ENCODE data around the gene ANO7.

The ANO7 gene

DNA sequence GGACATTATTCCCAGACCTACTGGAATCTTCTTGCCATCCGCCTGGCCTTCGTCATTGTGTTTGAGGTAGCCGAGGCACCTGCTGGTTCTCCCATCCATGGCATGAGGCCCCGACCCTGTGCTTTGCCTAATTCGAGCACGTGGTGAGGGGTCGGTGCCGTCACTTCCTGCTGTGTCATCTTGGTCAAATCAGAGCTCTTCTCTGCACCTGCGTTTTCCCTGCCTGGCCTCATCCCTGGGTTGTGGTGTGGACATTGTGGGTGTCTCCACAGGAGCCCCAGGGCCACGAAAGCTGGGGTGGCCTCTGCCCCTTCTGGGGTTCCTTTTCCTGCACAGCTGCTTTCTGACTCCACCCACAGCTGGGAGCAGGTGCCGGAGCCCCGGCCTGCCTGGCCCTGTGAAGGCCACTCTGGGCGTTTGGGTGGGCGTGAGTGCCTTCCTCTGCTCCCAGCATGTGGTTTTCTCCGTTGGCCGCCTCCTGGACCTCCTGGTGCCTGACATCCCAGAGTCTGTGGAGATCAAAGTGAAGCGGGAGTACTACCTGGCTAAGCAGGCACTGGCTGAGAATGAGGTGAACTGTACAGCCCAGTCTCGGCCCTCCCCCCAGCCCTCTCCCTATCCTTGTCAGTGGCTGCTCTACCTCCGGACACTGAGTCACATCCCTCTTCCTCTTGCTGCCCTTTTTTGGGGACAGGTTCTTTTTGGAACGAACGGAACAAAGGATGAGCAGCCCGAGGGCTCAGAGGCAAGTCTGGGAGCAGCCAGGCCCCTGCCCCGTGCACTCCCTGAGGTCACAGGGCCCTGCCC lies 34.9 kb downstream of the ANO7 start:
- DNase-seq: no peak
- in situ Hi-C loops (cut with MboI; ENCODE audit: low pct_unique_long_range_greater_than_20kb, low sequenced_read_pairs): no loop called here

DNA sequence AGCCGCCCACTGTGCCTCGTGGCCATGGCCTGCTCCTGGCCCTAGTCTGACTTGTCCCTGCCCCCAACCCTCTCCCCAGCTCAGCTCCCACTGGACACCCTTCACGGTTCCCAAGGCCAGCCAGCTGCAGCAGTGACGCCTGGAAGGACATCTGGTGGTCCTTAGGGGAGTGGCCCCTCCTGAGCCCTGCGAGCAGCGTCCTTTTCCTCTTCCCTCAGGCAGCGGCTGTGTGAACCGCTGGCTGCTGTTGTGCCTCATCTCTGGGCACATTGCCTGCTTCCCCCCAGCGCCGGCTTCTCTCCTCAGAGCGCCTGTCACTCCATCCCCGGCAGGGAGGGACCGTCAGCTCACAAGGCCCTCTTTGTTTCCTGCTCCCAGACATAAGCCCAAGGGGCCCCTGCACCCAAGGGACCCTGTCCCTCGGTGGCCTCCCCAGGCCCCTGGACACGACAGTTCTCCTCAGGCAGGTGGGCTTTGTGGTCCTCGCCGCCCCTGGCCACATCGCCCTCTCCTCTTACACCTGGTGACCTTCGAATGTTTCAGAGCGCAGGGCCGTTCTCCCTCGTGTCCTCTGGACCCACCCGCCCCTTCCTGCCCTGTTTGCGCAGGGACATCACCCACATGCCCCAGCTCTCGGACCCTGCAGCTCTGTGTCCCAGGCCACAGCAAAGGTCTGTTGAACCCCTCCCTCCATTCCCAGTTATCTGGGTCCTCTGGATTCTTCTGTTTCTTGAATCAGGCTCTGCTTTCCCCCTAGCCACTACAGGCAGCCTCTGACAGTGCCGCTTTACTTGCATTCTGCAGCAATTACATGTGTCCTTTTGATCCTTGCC lies 35.8 kb downstream of the ANO7 start:
- DNase-seq: no peak
- in situ Hi-C loops (cut with MboI; ENCODE audit: low pct_unique_long_range_greater_than_20kb, low sequenced_read_pairs): no loop called here

DNA sequence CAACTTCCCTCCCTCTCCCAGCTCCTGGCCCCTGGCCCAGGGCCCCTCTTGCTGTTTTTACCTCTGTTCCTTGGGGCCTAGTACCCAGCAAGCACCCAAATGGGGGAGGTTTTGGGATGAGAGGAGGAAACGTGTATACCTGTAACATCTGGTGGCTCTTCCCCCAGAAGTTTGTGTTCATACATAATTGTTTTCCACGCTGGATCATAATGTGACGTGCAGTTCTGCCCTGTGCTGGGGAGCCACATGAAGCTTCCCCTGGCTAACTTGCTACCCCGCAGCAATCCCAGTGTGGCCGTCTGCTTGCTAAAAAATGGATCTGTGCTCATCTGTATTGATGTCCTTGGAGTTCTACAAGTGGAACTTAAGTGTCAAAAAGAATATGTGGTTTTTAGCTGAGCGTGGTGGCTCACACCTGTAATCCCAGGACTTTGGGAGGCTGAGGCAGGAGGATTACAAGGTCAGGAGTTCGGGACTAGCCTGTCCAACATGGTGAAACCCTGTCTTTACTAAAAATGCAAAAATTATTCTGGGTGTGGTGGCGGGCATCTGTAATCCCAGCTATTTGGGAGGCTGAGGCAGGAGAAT lies 36.5 kb downstream of the ANO7 start:
- in situ Hi-C loops (cut with MboI; ENCODE audit: low pct_unique_long_range_greater_than_20kb, low sequenced_read_pairs): no loop called here
- DNase-seq: no peak

DNA sequence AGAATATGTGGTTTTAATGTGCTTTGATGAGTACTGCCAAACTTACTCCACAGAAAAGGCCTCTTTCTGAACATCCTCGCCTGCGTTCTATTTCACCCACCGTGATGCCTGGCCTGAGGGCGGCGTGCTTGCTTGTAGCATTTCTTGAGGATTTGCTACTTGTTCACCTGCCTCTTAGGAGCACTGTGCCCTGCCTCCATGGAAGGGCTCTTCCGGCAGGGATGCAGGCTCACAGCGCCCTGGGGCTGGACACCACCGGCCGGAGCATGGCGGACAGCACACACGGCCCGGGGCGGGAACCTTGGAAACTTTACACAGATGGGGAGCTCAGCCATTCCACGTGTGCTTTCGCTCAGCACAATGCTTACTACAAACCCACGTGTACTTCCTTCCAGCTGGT lies 37.1 kb downstream of the ANO7 start:
- in situ Hi-C loops (cut with MboI; ENCODE audit: low pct_unique_long_range_greater_than_20kb, low sequenced_read_pairs): no loop called here
- no peak for DNase-seq

DNA sequence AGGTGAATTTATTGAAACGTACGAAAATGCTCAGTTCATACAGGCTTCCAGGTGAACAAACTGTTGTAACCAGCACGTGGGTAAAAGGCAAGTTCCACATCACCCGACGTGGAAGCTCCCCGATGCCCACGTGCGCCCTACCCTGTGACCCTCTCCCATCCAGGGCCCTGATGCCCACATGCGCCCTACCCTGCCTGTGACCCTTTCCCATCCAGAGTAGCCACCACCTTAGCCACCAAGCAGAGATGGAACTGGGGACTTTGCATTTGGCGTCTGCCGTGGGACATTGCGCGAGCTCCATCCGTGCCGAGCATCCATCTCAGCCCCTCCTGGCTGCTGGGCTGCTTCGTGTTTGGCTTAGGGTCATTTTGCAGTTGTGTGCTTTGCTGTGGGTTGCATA lies 37.5 kb downstream of the ANO7 start:
- DNase-seq: no peak
- in situ Hi-C loops (cut with MboI; ENCODE audit: low pct_unique_long_range_greater_than_20kb, low sequenced_read_pairs): no loop called here

DNA sequence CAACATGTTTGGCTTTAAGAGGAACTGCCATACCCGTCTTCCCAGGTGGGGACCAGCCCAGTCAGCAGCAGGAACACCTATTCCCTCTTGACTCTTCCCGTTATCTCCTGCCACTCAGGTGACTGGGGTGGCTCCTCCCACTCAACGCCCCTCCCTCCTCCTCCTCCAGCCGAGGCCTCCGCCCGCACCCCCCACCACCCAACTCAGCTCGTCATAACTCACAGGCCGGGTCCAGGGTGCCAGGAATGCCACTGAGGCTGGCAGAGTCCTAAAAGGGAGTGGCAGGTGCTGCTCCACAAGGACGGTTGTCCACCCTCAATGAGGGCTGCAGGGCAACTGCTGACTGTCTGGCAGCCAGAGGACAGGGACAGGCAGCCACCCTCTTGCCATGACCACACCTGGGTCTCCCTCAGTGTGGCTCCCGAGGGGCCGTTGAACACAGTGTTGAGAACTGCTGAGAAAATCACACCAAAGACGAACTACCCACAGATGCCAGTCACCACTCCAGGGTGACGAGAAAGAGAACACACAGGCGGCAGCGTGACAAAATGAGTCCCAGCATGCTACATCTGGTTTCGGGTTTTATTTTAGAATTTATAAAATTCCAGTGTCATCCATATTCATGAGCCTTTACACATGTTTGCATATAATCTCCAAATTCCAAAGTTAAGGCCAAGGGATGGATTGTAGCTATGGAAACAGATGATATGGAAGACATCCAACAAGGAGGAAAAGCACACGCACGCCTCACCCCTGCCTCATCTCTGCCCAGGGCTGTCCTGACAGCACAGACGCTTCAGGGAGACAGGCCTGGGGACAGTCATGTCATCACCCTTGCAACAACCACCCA lies 38.5 kb downstream of the ANO7 start:
- no peak for DNase-seq
- in situ Hi-C loops (cut with MboI; ENCODE audit: low pct_unique_long_range_greater_than_20kb, low sequenced_read_pairs): no loop called here

DNA sequence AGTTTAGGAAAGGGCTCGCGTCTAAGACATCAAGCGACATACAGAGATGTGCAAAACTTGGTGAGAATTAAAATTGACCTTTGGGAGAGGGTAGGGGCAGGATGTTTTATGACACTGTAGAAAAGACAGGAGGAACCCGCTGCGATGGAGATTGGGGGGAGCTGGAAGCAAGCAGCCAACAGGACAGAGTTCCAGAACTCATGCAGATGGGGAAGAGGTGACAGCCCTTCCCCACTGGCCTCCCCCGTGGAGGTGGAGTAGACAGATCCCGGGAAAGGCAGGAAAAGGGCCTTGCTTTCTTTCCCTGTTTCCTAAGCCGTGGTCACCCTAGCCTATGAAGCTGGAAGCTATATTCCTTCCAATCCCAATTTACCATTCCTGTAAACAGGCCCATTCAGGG lies 39.1 kb downstream of the ANO7 start:
- no peak for DNase-seq
- in situ Hi-C loops (cut with MboI; ENCODE audit: low pct_unique_long_range_greater_than_20kb, low sequenced_read_pairs): no loop called here

DNA sequence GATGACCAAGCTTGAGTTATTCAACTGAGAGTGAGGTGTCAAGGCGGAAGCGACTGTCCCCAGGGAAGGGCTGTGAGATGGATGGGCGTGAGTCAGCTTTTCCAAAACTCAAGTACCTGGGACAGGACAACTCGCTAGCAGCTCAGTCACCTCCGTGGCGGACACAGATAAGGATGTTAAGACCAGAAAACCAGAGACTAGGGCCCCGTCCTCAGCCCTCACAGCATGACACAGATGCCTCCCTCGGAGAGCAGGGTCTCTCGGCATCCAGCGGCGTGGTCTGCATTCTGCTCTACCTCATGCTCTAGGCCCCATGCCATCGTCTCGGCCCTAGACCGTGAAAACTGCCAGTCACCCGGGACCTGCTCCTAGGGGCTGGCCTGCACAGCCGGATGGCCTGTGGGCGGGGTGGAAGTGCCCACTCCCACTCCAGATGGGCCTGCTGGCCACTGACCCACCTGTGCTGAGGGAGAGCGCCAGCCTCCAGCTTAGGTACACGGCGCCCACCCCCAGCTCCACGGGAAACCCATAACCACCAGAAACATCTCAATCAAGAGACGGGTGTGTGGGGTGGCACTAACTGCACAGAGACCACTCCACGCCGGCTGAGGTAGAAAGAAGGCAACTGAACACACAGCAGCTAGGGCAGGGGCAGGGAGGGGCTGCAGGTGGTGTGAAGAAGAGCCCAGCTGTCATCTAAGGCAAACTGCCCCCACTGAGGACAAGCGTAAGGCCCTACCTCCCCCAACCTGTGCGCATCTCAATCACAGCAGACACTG lies 39.8 kb downstream of the ANO7 start:
- DNase-seq: no peak
- in situ Hi-C loops (cut with MboI; ENCODE audit: low pct_unique_long_range_greater_than_20kb, low sequenced_read_pairs): no loop called here

DNA sequence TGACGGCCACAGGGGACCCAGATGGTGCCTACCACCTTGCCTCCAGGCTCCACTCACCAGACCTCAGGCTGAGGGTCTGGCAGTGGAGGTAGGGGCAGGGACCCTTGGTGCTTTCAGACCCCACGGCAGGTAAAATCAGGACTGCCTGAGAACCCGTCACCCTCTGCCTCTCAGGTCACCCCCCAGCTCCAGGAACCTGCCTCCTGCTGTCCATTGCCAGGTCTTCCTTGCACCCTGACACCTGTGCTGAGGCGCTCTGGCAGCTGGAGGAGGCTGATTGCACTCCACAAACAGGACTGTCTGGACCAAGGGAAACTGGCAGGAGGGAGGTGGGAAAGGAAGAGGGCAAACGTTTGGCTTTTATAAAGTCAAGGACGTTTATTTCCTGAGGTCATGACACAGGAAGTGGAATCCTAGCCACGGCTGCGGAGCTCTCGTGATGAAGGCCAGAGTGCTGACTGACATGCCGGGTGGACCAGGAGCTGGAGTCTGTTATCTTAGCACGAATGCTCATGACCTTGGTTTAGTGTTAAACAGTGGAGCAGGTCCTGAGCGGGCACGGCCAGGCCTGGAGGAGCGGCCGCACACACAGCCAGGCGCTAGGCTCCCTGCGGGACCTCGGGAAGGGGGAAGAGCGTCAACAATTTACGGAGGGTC lies 40.5 kb downstream of the ANO7 start:
- no peak for DNase-seq
- in situ Hi-C loops (cut with MboI; ENCODE audit: low pct_unique_long_range_greater_than_20kb, low sequenced_read_pairs): no loop called here

DNA sequence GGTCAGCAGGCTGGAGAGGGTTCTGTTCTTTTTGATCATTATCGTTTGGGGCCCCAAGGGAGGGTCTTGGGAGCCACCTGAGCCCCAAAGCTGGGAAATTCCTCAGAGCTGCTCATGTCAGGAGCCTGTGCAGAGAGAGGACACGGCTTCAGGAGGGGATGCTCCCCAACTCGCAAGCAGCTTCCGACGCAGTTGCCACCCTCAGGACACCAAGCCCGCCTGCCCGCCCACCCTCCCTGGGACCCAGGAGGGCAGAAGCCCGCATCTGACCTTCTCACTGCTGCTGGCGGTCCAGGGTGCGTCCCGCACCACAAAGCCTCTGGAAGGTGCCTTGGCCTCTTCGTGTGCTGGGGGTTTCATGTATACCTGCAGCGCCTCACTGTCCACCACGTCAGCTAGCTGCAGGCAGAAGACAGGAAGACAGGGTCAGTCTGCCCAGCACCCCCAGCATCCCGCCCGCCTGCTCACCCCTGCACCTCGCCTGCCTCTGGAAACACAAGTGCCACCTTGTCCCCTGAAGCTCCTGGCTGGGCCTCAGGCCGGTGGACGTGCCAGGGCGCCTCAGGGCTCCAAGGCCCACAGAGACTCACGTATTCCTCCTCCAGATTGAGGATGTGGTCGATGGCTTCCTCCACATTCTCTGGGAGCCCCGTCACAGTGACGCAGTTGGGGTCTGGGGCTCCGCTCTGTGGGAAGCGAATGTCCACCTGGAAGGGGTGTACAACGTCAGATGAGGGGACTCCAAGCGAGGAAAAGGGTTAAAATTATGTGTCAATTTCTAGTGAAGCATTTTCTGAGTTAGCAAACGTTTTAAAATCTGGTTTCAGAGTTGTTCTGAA lies 41.3 kb downstream of the ANO7 start:
- no peak for DNase-seq
- in situ Hi-C loops (cut with MboI; ENCODE audit: low pct_unique_long_range_greater_than_20kb, low sequenced_read_pairs): no loop called here

DNA sequence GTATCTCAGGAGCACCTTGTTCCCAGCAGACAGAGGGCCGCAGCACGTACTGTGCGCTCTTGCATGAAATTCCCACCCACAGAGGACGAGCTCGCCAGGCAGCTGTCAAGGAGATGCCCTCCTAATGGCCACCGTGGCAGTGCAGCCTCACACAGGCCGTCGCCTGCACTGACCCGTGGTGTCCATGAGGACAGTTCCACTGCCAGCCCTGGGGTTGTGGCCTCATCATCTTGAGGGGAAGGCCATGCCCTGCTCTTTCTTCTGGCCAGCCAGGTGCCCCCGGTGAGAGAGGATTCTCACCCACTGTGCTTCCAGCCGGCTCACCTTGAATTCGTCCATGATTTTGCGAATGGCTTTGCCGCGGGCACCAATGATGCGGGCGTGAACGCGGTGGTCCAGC lies 42.0 kb downstream of the ANO7 start:
- DNase-seq: no peak
- in situ Hi-C loops (cut with MboI; ENCODE audit: low pct_unique_long_range_greater_than_20kb, low sequenced_read_pairs): no loop called here

DNA sequence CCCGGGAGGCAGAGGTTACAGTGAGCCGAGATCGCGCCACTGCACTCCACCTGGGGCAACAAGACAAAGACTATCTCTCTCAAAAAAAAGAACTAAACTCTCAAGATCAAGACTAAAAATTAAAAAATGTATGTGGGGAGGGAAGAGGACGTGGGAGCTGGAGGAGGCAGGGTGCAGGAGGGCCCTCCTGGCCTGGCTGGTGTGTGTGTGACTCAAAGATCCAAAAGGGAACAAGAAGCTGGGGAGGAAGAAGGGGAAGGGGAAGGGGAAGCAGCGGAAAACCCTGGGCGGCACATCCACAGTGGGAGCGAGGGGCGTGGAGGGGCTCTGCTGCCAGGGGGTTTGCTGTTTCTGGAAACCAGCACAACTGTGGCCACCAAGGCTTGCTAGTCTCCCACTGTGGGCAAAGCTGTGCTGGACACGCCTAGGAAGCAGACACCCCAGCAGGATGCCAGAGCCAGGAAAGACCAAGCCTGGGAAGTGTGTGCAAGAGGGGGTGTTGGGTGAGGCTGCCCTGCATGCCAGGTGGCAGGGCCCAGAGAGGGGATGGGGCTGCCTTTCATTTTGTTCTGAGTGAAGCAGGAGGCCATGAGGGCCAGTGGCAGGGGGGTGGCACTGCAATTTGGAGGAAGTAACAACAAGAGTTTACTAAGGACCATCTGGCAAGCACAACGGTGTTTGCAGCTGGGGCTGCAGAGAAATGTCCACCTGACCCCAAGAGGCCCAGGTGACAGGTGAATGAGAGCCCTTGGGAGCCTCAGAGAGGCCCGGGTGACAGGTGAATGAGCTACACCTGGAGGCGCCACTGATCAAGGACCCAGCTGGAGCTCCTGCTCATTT lies 44.5 kb downstream of the ANO7 start:
- no peak for DNase-seq
- in situ Hi-C loops (cut with MboI; ENCODE audit: low pct_unique_long_range_greater_than_20kb, low sequenced_read_pairs): no loop called here

DNA sequence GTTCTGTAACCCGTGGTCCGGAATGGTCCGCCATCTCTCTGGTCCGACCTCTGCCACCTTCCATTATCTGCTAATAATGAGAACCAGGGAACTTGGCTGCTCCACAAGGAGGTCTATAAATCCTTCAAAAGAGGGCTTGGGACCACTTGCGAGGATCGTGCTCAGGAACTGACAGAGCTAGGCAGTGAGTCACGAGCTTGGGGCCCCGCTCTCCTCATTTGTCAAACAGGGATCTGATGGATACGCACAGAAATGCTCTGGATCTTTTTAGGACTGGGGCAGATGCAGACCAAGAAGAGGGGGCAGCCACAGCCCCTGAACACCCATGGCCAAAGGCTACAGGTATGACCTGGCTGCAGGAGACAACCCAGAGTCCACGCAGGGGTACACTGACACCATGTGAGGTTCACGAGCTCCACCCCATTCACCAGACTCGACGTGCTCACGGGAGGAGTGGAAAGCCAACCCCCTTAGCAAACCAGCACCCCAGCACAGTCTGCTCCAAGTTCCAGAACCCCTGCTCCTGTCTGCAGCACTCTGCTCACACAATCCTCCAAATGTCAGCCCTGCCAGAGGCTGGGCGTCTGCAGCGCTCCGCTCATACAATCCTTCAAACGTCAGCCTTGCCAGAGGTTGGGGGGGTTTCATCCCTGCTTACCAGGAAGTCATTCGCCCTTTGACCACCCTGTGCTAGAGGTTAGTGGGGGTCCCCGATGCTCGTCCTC lies 45.8 kb downstream of the ANO7 start:
- DNase-seq: no peak
- in situ Hi-C loops (cut with MboI; ENCODE audit: low pct_unique_long_range_greater_than_20kb, low sequenced_read_pairs): no loop called here

DNA sequence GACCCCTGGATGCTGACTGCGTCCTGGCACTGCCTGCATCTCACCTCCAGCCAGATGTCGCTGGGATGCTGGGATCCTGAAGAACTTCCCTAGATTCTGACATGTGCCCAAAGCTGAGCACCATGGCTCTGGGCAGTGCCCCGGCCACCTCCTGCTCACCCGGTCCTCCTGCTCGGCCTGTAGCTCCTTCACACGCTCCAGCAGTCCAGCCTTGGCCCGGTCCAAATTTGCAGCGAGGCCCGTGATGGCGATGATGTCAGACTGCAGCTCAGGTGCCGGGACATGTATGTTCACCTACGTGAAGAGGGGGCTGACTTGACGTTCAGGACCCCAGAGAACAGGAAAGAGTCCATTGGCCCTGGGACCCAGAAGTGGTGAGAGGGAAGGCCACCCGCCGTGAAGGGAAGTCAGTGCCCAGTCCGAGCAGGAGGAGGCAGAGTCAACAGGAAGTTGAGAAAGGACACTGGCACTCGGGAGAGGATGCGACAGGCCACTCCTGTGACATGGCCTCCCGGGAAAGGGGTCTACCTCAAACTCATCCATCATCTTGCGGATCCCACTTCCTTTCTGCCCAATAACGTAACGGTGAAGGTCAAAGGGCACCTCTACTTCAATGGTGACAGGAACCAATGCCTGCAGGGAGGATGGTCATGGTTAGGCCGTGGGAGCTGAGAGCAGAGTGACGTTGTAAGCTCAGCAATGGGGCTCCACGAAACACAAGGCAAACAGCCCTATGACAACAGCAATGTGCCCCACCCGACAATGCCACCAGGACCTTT lies 46.7 kb downstream of the ANO7 start:
- no peak for DNase-seq
- in situ Hi-C loops (cut with MboI; ENCODE audit: low pct_unique_long_range_greater_than_20kb, low sequenced_read_pairs): no loop called here

DNA sequence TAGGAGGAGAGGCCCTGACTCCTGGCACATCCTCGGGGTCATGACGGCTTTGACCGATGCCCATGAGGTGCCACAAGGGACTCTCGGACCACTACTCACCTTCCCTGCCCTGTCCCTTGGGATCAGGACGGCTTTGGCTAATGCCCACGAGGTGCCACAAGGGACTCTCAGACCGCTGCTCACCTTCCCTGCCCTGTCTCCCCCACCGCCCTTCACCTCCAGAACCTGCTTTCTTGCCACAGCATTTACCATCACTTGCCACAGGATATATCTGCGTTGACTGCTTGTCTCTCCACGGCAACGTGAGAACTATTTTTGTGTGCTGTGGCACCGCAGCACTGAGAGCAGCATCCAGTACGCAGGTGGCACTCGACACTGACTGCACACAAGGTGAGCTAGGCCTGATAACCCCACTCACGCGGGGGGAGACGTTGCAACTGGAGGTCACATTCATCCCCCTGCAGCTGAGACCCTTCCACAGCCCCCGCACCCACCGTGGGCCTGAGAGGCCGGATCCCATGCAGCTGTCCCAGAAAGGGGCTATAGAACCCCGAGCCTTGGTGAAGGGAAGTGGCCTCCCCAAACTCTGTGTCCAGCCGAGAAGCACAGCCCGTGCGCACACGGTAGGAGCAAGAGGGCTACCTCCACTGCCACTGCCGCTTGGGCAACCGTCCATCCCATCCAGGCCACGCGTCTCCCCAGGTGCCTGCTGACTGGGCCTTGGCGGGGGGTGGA lies 47.5 kb downstream of the ANO7 start:
- in situ Hi-C loops (cut with MboI; ENCODE audit: low pct_unique_long_range_greater_than_20kb, low sequenced_read_pairs): no loop called here
- DNase-seq: no peak

All from KBM-7 (cell line).